ENCODE results near the gene MARK4. TPM values are rescaled to one million over a fixed set of nuclear protein-coding genes. Genes with fewer than 3 reads are reported as not detected.
A peak's percentile ranks its signal among the peaks of the same experiment; 100 is the strongest.

The MARK4 gene
- total RNA-seq, 4 donors from 2014 or later = 14.0 to 35.5 (median 20.6) TPM

- Histone ChIP-seq H3K9me3 (no peaks in the 10 kb centered on the region), H3K27me3 (peaks cover 9% of the 10 kb centered on the region), H3K4me3 (no peak overlapping the region), H3K36me3 (no peaks in the 10 kb centered on the region), H3K4me1 (peaks cover 0 to 22% (median 5%) of the 10 kb centered on the region in 3 donors), H3K27ac (peak overlapping the region in 2 of 4 donors; percentile 15 to 26)
- no peak for ATAC-seq
- TF ChIP-seq POLR2AphosphoS5 (IDR thresholded peaks at IDR 0.05) (no peak), CTCF (IDR thresholded peaks at IDR 0.05) (no peak), POLR2A (IDR thresholded peaks at IDR 0.05) (no peak), EP300 (IDR thresholded peaks at IDR 0.05) (no peak)
- 44 to 52% methylated on average over 3 to 4 of the region's 4 CpGs for WGBS, 2 donors (ENCODE audit: low coverage in 1 of 2)
Measured at GRCh38 chr19:45245826-45246225, 5.2 kb upstream of the MARK4 start.

- Histone ChIP-seq H3K27ac (no peak overlapping the region), H3K27me3 (peaks cover 9% of the 10 kb centered on the region), H3K36me3 (no peaks in the 10 kb centered on the region), H3K4me3 (no peak overlapping the region), H3K4me1 (peaks cover 0 to 27% (median 6%) of the 10 kb centered on the region in 3 donors), H3K9me3 (no peaks in the 10 kb centered on the region)
- no peak for TF ChIP-seq CTCF (IDR thresholded peaks at IDR 0.05)
- no peak for TF ChIP-seq POLR2AphosphoS5 (IDR thresholded peaks at IDR 0.05)
- no peak for TF ChIP-seq POLR2A (IDR thresholded peaks at IDR 0.05)
- no peak for TF ChIP-seq EP300 (IDR thresholded peaks at IDR 0.05)
- ATAC-seq = no peak
- WGBS, 2 donors (ENCODE audit: low coverage in 1 of 2) = 93 to 98% methylated on average over 6 to 8 of the region's 8 CpGs
Measured at GRCh38 chr19:45247136-45247535, 3.9 kb upstream of the MARK4 start.

- Histone ChIP-seq H3K4me1 (peaks cover 3 to 50% (median 25%) of the 10 kb centered on the region in 3 donors), H3K27me3 (peaks cover 4% of the 10 kb centered on the region), H3K4me3 (no peak overlapping the region), H3K27ac (no peak overlapping the region), H3K9me3 (no peaks in the 10 kb centered on the region), H3K36me3 (no peaks in the 10 kb centered on the region)
- no peak for ATAC-seq
- 50 to 51% methylated on average over 1 to 9 of the region's 11 CpGs for WGBS, 2 donors (ENCODE audit: low coverage in 1 of 2)
- TF ChIP-seq CTCF (IDR thresholded peaks at IDR 0.05) (no peak), POLR2AphosphoS5 (IDR thresholded peaks at IDR 0.05) (no peak)
Measured at GRCh38 chr19:45249261-45250033, 1.6 kb upstream of the MARK4 start.

GRCh38 chr19:45250216-45250831 is 747 bp upstream of the MARK4 start:
- Histone ChIP-seq H3K36me3 (no peaks in the 10 kb centered on the region), H3K9me3 (no peaks in the 10 kb centered on the region), H3K4me3 (peak overlapping the region; percentile 97), H3K27me3 (no peaks in the 10 kb centered on the region), H3K4me1 (peaks cover 3 to 59% (median 25%) of the 10 kb centered on the region in 3 donors), H3K27ac (peak overlapping the region in 3 of 4 donors; percentile 80 to 89 (median 81))
- ATAC-seq = no peak
- 13 to 54% methylated on average over 3 to 4 of the region's 14 CpGs for WGBS, 2 donors (ENCODE audit: low coverage in 1 of 2)
- TF ChIP-seq EP300 (IDR thresholded peaks at IDR 0.05) (no peak), POLR2A (IDR thresholded peaks at IDR 0.05) (no peak), CTCF (IDR thresholded peaks at IDR 0.05) (no peak), POLR2AphosphoS5 (IDR thresholded peaks at IDR 0.05) (no peak)

Data from gastroesophageal sphincter (tissue), 4 donors.